Activated CD8-positive, alpha-beta memory T cell treated with anti-CD3 and anti-CD28 coated beads for 4 hours (primary cell): ENCODE results near the gene ADRB1.

ENCODE experiments used
- DNase-seq, 2 donors: peaks; one replicate each; pipeline ENCODE4 v3.0.0-alpha.2; 2020; ENCODE audit warnings: low read depth in 2 of 2

ADRB1 gene

DNA sequence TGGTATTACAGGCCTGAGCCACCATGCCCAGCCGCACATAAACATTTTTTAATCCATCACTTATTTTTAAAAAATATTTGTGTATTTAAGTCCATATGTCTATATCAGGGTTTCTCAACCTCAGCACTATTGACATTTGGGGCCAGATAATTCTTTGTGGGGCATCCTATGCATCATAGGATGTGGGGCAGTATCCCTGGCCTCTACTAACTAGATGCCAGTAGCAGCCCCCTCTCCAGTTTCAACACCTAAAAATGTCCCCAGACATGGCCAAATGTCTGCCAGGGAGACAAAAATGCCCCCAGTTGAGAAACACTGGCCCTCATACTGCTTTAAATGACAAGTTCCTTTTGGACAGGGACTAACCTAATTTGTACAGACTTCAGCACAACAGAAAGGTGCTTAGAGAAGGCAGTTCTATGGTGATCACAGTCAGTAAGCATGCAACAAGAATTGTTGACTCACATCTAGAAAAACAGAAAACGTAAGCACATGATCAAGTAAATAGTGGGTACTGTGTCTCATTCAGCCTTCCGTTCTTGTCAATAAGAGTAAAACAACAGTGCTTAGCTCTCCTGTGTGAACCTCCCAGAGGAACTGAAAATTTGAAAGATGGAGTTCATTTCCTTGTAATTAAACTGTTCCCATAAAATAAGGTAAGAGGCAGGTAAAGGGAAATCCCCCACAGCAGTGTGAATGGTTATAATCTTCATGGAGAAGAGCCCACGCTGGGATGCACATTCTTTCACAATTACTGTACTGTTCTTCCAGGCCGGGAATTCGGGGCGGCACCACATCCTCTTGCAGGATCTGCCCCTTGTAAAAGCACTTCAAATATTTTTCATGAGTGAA is 17.3 kb upstream of the ADRB1 start:
- DNase-seq: no peak

DNA sequence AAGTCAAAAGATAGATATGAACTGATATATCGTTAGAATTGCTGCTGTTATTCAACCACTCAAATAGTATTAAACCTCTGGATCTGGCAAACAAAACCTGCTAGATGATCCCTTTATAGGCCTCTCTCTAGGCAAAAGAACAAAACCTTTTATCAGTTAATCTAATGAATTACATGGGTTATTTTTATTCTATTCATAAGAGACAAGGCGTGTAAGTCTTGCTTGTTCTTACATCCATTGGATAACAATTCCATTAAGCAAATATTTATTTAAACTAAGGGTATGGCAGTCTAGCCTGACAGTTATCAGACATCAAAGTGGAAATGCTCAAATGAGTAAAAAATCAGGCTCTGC is 16.6 kb upstream of the ADRB1 start:
- no peak for DNase-seq

DNA sequence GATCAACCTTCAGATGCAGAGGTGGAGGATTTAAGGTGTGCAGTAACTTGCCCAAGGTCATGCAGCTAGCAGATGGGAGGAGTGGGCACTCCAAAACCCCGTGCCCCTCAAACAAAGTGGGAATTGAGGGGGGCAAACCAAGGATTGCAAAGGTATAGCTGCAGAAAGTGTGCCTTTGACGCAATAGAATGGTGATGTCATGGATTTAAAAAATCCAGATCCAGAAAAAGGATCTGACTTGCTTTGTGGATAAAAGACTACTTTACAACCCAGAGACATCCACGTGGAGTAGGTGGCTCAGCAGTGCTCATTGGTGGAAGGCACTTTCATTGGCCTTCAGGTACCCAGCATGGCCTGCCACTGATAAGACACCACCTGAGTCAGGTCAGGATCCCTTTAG is 15.7 kb upstream of the ADRB1 start:
- no peak for DNase-seq

DNA sequence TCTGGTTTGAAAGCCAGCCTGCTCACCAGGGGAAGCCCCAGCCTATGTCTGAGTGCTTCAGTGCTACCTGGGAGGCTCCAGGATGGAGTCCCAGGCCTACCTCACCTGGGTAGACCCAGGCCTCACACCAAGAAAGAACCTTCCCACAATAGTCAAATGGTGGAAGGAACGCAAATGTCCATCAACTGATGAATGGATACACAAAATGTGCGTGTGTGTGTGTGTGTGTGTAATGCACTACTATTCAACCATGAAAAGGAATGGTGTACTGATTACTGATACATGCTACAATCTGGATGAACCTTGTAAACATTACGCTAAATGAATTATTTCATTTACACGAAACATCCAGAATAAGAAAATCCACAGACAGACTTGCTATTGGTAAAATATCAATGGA is 15.2 kb upstream of the ADRB1 start:
- no peak for DNase-seq

DNA sequence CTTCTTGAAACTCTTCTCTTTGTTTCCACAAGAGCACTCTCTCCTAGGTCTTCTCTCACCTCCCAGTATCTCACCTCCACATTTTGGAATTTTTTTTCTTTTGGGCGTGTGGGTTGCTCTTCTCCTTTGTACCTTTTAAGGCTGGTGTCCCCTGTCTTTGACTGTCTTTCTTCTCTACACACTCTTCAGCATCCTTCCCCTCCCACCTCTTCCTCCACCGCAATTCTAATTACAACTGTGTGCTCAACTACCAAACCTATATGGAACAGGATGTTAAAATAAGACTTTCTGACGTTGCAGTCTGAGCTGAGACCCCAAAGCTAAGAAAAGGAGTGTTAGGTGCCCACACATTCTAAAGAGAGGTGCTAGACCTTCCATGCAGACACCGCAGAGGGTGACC is 14.0 kb upstream of the ADRB1 start:
- no peak for DNase-seq

DNA sequence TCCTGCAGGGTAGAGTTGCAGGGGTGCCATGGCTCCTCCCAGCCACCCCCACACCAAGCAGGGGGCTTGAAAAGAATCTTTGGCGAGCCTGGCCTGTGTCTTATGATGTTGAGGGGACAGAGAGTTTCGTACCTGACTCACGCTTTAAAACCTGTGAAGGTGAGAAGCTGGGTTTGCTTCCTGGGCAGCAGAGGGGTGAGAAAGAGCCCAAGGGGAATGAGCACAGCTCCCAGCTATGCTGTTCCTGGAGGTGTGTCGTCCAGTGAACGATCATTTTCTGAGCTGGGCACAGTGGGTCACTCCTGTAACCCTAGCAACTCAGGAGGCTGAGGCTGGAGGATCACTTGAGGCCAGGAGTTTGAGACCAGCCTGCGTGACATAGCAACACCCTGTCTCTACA is 13.5 kb upstream of the ADRB1 start:
- no peak for DNase-seq

DNA sequence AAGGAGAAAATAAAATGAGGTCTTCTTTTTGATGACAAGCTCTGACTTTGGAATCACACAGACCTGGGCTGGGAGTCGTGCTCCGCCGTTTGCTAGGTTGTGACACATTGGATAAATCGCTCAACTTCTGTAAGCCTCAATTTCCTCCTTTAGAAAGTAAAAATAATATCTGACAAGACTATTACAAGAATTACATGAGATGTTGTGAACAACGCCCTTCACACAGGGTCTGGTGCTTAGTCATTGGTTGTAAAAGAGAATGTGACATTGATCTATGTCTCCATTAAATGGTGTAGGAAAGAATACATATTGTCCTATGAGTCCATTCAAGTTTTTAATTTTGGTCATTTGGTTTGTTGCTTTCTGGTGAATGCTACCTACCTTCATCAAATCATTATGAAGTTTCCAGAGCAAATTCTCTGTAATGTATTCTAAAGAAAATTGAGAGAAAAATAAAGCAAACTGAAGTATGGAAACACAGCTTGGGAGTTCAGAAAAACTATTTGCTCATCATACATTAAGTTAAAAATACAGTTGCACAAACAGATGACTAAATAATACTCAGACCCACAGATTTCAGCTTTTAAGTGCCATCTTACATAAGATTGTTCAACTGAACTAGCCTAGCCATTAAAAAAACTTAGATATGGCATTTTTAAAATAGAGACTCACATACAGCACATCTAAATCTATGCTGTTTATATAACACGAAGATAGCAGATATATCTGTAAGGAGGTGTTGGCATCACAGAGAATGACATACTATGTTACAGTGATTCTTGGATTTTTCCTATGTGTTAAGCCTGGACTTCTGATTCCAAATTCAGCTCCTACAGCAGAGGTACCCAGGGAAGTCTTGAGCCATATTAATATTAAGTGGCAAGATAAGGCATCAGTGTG is 12.3 kb upstream of the ADRB1 start:
- no peak for DNase-seq

DNA sequence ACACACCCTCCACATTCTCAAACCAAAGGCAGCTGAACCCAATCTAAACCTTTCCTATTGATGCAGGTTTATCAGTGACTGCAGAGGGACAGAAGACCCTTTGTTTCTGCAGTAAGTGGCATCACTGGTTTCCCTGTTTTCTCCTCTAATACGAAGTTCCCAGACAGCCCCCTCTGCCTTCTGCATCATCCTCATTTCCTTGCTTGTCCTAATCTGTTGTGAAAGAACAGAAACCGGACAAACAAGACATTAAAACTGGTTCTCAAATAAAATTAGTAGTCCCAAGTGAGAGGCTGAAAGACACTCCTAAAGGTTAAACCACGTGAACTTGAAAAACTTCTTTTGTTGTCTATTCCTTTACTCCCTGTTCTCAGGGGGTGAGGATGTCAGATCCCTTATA is 10.1 kb upstream of the ADRB1 start:
- no peak for DNase-seq

DNA sequence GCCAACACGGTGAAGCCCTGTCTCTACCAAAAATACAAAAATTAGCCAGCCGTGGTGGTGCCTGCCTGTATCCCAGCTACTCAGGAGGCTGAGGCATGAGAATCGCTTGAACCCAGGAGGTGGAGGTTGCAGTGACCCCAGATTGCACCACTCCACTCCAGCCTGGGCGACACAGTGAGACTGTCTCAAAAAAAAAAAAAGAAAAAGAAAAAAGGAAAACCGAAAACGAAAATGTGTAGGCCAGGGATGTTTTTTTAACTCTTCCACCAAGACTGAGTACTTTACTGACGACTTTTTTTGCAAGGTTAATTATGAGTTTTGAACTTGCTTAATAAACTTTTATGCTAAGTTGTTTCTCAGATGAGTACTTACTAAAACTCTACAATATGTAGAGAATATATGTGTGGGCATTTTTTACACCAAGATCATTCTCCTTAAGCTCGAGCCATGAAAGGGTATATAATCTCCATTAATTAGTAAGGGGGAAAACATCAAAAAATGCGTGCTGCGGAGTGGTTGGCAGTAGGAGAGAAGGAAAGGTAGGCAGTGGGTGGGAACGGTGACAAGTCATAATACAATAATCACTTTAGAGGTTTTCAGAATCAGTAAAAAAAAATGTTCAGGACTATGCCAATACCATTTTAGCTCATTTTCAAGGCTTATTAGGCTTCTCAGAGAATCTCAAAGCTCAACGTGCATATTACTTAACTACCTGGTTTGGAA is 8.6 kb upstream of the ADRB1 start:
- DNase-seq: no peak

DNA sequence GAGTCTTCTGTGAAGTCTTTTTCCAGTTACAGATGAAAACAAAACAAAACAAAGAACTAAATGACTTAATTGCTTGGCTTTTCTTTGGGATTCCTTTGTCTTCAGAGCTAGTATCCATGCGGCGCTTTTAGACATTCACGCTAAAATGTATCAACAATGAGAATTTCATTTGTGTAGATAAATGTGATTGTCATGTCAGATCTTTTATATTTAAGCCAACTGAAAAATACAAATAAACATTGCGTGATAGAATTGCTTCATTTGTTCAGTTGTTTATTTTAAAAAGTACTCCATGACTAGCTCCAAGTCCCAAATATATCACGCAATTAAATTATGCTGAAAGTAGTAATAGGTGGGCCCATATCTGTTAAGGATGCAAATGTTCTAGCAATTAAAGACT is 7.9 kb upstream of the ADRB1 start:
- no peak for DNase-seq

DNA sequence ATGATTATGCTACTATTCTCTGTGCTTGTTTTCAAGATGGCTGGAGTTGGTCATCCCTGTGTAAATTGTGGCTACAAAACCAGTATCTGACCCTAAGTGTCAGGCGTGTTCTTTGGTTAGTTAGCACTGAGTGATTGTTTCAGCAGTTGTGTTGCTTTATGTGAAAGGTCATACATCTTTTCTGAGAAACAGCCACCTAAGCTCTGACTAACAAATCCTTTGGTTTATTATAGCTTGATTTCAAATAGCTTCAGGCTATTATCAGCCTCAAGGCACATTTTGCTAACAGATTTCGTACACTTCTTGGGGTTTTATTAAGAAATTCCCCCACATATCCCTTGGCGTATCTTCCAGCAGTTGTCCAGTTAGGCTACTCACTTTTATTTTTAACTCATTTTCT is 4.8 kb upstream of the ADRB1 start:
- no peak for DNase-seq

DNA sequence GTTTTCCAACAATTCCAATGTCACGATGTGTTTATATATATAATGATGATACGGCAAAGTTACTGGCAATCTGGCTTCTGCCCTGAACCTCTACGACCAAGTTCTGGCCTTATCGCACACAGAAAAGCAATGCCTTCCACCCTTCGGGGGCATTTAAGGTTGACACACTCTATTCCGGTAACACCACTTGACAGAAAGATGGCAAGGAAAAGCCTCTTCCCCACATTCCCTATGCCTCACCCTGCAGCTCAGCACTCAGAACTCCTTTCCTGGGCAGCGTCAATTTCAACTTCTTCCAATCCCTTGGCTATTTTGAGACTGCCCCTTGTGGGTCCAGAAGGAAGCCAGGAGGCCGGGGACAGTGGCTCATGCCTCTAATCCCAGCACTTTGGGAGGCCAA is 2.5 kb upstream of the ADRB1 start:
- no peak for DNase-seq

DNA sequence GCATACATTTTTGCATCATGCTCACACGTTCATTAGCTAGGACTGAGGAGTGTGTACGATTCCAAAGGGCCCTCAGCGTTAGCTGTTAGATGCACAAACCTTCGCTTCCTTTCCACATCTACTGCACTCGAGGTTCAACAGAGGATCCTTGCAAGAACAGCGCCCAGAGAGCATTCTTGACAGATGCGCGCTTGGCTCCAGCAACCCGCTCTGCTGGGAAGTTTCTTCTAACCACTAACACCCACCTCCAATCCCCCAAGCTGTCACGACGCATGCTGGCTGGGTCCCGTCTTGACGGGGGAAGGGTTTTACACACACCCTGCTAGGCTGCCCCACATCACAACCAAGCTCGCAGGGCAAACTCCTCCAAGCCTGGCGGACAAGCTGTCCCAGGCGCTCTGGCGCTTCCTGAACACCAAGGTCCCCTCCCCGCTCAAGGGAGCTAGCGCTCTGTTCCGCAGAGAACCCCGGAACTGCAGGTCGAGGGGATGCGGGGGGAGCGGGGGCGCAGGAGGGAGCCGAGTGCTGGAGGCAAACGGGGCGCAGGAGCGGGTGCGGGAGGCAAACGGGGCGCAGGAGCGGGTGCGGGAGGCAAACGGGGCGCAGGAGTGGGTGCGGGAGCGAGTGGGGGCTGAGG is 653 bp upstream of the ADRB1 start:
- DNase-seq: no peak

DNA sequence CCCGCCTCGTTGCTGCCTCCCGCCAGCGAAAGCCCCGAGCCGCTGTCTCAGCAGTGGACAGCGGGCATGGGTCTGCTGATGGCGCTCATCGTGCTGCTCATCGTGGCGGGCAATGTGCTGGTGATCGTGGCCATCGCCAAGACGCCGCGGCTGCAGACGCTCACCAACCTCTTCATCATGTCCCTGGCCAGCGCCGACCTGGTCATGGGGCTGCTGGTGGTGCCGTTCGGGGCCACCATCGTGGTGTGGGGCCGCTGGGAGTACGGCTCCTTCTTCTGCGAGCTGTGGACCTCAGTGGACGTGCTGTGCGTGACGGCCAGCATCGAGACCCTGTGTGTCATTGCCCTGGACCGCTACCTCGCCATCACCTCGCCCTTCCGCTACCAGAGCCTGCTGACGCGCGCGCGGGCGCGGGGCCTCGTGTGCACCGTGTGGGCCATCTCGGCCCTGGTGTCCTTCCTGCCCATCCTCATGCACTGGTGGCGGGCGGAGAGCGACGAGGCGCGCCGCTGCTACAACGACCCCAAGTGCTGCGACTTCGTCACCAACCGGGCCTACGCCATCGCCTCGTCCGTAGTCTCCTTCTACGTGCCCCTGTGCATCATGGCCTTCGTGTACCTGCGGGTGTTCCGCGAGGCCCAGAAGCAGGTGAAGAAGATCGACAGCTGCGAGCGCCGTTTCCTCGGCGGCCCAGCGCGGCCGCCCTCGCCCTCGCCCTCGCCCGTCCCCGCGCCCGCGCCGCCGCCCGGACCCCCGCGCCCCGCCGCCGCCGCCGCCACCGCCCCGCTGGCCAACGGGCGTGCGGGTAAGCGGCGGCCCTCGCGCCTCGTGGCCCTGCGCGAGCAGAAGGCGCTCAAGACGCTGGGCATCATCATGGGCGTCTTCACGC is 825 bp downstream of the ADRB1 start:
- DNase-seq: no peak

DNA sequence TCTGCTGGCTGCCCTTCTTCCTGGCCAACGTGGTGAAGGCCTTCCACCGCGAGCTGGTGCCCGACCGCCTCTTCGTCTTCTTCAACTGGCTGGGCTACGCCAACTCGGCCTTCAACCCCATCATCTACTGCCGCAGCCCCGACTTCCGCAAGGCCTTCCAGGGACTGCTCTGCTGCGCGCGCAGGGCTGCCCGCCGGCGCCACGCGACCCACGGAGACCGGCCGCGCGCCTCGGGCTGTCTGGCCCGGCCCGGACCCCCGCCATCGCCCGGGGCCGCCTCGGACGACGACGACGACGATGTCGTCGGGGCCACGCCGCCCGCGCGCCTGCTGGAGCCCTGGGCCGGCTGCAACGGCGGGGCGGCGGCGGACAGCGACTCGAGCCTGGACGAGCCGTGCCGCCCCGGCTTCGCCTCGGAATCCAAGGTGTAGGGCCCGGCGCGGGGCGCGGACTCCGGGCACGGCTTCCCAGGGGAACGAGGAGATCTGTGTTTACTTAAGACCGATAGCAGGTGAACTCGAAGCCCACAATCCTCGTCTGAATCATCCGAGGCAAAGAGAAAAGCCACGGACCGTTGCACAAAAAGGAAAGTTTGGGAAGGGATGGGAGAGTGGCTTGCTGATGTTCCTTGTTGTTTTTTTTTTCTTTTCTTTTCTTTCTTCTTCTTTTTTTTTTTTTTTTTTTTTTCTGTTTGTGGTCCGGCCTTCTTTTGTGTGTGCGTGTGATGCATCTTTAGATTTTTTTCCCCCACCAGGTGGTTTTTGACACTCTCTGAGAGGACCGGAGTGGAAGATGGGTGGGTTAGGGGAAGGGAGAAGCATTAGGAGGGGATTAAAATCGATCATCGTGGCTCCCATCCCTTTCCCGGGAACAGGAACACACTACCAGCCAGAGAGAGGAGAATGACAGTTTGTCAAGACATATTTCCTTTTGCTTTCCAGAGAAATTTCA is 1.7 kb downstream of the ADRB1 start:
- no peak for DNase-seq

DNA sequence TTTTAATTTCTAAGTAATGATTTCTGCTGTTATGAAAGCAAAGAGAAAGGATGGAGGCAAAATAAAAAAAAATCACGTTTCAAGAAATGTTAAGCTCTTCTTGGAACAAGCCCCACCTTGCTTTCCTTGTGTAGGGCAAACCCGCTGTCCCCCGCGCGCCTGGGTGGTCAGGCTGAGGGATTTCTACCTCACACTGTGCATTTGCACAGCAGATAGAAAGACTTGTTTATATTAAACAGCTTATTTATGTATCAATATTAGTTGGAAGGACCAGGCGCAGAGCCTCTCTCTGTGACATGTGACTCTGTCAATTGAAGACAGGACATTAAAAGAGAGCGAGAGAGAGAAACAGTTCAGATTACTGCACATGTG is 2.4 kb downstream of the ADRB1 start:
- no peak for DNase-seq

DNA sequence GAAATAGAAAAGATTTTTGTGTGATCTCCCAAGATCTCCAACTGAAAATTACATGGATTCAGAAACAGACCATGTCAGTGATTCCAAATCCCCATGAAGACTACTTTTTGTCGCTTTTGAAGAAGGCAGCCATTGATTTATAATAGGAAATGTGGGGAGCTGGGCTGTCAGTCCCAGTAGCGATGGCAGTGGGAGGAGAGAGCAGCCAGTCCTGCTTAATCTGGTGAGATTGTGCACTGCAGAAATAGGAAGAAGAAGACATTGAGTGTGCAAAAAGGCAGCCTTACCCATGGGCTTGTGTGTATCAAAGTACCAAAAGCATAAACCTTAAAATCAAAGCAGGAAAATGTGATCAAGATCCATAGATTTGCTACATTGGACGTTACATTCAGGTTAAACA is 4.8 kb downstream of the ADRB1 start:
- DNase-seq: no peak

DNA sequence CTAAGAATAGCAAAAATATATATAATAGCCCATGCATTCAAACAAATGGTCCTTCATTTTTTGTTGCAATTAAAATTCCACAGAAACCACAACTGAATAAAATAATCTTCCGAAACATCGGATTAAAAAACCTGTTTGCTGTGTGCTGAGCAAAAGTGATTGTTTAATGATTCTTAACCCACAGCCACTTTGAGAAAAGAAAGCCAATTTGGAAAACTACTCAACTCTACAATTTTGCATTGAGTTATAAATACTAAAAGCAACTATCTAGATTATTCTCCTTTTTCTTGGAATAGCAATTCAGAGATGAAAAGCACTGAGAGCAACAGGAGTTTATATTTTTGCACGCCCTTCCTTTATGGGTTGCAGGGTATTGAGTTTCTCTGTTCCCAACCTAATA is 8.0 kb downstream of the ADRB1 start:
- DNase-seq: no peak

DNA sequence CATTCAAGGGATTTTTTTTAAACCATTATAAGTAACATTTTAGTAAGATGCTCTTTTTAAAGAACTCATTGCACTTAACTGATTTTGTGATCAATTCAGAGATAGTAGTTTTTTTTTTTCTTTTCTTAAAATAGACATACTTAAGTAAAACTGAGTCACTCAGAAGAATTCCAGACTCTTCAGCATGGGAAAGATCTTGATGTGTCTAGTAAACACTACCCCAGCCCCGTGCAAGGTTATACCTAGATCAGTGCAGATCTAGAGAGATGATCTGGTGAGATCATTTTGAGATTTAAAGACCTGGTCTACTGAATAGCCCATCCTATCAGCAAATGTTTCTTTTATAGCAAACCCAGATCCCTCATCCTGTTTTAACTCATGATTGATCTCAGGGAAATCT is 8.6 kb downstream of the ADRB1 start:
- no peak for DNase-seq

DNA sequence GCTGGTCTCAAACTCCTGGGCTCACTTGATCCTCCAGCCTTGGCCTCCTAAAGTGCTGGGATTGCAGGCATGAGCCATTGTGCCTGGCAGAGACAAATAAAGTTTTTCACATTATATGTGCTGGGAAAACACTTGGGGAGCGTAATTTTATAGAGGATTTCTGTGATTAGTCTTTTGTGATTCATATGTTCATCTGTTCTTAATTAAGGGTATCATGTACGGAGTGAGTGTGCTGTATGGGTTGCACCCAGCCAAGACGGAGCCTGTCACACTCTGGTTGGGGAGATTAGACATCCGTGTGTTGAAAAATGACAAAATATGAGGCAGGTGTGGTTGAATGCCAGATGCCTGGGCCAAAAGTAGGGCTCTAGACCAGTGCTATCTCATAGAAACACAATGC is 10.3 kb downstream of the ADRB1 start:
- no peak for DNase-seq
